RWPE1 (cell line): Measurements from ENCODE around the gene GPR146.

Source experiments
- CTCF ChIA-PET: fragments of 350-600 bp; sonication (Branson Sonifier 250); formaldehyde crosslinking; extraction: SDS; loops from one replicate; lab custom pipeline; 2021; lab: Yijun Ruan, JAX
- POLR2A ChIA-PET: fragments of 400-600 bp; formaldehyde crosslinking; extraction: SDS; loops from one replicate; lab custom pipeline; 2020; ENCODE audit warnings: antibody characterized with exemption; ENCODE audit not compliant: low non-redundant PET; lab: Yijun Ruan, JAX
- DNase-seq: peaks from one replicate; pipeline ENCODE4 v3.0.0; 2012; ENCODE audit warnings: low spot score
- H3K27ac ChIP-seq: fragments of 450-650 bp; 2 replicates; pipeline ENCODE4 v1.5.1; 2017
- CTCF ChIP-seq: fragments of 450-650 bp; conservative IDR thresholded peaks from 2 replicates; pipeline ENCODE4 v1.5.1; 2017; ENCODE audit warnings: low read depth, mild to moderate bottlenecking

The GPR146 gene

DNA sequence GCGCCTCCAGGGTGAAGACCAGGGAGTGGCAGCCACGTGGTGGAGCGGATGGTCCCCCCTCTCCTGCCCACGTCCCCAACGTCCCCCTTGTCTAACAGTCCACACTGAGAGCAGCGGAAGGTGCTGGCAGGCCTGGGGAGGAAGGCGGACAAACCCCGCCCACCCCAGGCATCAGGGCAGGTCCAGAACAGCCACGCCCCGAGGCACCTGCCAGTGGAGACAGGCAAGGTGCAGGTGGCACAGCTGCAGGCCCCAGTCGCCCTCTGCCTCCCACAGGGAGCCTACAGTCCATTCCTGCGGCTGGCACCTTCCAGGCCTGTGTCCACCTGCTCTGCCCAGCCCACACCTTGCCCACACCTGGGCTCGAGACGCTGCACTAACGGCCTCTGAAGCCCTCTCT lies 36.4 kb upstream of the GPR146 start:
- DNase-seq = no peak
- ChIA-PET POLR2A (no interaction called here), CTCF (no interaction called here)
- TF ChIP-seq CTCF = no peak
- peak overlapping the region; percentile 24; the same call in 1 of the 2 replicates for H3K27ac ChIP-seq

DNA sequence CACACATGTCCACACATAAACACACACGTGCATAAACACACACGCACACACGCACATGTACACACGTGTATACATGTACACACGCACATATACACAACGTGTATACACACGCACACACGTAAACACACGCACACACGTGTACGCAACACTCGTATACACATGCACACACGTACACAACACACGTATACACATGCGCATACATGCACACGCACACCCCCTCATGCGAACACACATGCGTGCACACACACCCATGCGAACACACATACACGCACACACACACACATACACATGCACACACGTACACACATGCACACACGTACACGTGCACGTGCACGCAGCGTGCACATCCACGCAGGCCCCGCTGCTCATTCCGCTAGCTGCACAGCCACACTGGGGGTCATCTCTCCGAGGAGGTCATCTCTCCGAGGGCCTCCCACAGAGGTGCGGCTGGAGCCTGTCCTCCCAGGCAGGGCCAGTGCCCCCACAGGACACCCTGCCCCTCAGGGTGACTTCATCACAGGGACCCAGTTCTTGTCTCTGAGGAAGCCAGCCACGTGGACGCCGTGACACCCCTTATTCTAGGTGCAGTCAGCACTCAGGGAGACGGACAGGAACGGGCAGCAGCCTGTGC lies 35.5 kb upstream of the GPR146 start:
- H3K27ac ChIP-seq = peak overlapping the region; percentile 24; the same call in 1 of the 2 replicates
- ChIA-PET CTCF (no interaction called here), POLR2A (no interaction called here)
- DNase-seq = no peak
- TF ChIP-seq CTCF = no peak

- peak overlapping the region; percentile 43 for H3K27ac ChIP-seq
- DNase-seq = no peak
- ChIA-PET CTCF (interaction anchor here (0.8 kb wide), 1 partner anchor 17 kb away, joined by 5 read pairs; no protein-coding TSS in a partner anchor), POLR2A (no interaction called here)
- TF ChIP-seq CTCF = no peak
Observed at GRCh38 chr7:1009747-1010146, 34.6 kb upstream of the GPR146 start.

GRCh38 chr7:1010226-1010625 lies 34.1 kb upstream of the GPR146 start:
- peak overlapping the region; percentile 43 for H3K27ac ChIP-seq
- no peak for DNase-seq
- ChIA-PET CTCF (interaction anchor here (0.8 kb wide), 1 partner anchor 17 kb away, joined by 5 read pairs; no protein-coding TSS in a partner anchor), POLR2A (no interaction called here)
- no peak for TF ChIP-seq CTCF

DNA sequence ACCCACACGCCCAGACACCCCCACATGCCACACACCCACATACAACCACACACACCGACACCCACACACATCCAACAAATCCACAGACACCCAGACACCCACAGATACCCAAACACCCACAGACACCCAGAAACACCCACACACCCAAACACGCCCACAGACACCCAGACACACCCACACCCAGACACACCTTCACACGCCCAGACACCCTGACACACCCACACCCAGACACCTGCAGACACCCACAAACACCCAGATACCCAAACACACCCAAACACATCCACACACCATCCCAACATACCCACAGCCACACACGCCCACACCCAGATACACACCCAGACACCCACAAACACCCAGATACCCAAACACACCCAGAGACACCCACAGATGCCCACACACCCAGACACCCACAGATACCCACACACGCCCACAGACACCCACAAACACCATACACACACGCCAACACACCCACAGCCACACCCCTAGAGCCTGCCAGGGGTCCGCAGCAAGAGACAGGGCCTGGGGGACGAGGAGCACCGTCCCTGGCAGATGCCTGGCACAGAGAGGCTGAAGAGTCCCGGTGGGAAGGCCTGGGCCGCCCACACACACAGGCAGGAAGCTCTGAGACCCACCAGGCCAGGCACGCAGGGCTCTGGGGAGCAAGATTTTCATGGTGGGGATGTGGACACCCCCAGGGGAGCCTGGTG lies 32.9 kb upstream of the GPR146 start:
- no peak for DNase-seq
- CTCF ChIA-PET = interaction anchor here (0.5 to 1.7 kb wide), 4 partner anchors 17 to 197 kb away, joined by 3 to 5 read pairs (median 5); no protein-coding TSS in a partner anchor
- H3K27ac ChIP-seq = peak overlapping the region; percentile 43
- POLR2A ChIA-PET = no interaction called here
- no peak for TF ChIP-seq CTCF

DNA sequence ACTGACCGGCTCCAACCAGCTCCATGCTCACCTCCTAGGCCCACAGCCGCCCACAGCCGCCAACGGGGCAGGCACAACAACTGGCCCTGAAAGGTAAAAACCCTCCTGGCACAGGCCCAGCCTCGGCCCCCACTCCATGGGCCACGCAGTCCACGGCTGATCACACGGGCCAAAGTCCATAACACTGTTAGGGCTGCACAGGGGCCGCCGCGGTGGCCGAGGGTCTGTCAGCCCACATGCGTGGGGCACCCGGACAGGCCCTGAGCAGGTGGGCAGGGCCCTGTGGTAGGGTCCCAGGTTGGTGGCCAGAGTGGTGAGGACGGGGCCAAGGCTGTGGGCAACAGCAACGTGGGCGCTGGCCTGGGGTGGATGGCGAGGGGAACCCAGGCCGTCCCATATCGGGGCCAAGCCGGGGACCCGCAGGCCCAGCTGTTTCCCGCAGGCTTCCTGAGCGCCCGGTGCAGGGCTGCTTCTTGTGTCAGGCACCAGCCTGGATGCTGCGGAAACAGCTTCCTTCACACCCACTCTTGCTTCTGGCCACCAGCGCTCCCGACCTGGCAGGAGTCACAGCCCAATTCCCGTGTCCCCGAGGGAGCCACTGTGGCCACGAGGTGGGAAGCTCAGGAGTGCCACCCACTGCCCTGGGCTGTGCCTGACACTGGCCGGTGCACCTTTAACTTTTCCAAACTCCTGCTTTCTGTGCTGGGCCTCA lies 32.2 kb upstream of the GPR146 start:
- TF ChIP-seq CTCF = no peak
- POLR2A ChIA-PET = no interaction called here
- no peak for DNase-seq
- peak overlapping the region; percentile 43 for H3K27ac ChIP-seq
- CTCF ChIA-PET = interaction anchor here (0.6 to 1.7 kb wide), 4 partner anchors 15 to 198 kb away, joined by 3 to 5 read pairs (median 4); no protein-coding TSS in a partner anchor
